ENCODE data around the gene SHLD1.

SHLD1 gene

GRCh38 chr20:5893052-5893451 lies 142.9 kb downstream of the SHLD1 start:
- DNase-seq (ENCODE audit: low read depth): no peak

DNA sequence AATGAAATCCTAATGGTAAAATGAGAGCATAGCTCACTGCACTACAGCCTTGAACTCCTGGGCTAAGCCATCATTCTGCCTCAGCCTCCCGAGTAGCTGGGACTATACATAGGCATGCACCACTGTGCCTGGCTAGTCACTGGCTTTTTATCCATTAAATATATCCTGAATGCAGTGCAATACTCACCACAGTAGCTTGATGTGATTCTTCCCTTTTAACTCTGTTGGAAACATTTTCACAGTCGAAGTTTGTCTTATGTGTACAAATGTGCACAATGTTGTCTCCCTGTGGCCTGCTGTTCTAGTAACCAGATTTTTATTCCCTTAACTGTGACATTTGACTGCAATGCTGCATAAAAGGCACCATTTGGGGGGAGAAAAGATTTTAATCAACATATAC lies 143.4 kb downstream of the SHLD1 start:
- no peak for DNase-seq (ENCODE audit: low read depth)

- DNase-seq (ENCODE audit: low read depth): no peak
Measured at GRCh38 chr20:5895626-5896025, 145.4 kb downstream of the SHLD1 start.

- no peak for DNase-seq (ENCODE audit: low read depth)
Measured at GRCh38 chr20:5899444-5899843, 149.2 kb downstream of the SHLD1 start.

DNA sequence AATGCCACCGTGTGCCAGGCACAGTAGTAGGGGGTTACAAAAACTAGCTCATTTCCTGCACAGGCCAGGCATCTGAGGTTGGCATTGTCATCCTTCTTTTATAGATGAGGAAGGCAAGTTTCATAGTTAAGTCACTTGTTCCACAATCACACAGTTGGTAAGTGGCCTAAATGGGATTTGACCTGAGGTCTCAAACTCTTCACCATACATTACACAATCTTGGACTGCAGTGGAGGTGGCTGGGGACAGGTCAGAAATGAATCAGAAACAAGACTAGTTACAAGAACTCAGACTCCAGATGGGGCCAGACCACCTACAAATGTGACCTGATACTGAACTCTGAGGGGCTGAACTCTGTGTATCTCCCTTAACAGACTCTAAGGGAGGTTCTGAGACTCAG lies 150.7 kb downstream of the SHLD1 start:
- DNase-seq (ENCODE audit: low read depth): no peak

DNA sequence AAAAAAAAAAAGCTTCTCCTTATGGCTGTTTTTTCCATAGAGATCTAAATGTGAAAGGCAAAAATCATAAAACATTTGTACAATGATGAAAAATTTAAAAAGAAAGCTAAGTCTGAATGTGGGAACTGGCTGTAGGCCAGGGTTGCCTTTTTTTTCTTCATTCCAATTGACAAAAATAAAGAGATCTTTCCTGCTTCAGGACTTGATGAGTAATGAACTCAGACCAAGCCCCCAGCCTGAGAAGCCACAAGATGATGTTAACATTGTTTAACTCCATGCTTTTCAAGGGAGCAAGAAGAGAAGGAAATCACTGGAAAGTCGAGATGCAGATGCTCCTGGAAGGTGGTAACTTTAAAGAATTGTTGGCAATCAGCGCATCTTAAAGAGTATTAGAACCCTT lies 158.8 kb downstream of the SHLD1 start:
- no peak for DNase-seq (ENCODE audit: low read depth)

DNA sequence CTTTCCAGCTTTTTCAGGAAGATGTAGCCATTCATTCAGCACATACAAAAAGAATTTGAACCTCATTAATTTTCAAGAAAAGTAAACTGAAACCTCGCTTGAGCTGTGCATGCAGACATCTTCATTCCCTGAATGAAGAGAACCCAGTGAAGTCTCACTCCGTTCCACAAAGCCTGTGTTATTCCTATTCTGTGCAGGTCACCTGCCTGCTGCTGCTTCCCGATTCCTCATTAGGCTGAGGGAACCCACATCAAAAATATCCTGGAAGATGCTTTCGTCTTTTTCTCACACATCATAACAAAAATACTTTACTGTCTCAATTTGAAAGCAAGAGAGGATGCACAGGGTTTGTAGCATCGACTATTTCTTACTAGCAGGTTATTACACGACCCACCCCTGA lies 160.0 kb downstream of the SHLD1 start:
- no peak for DNase-seq (ENCODE audit: low read depth)

GRCh38 chr20:5913166-5913565 lies 163.0 kb downstream of the SHLD1 start:
- no peak for DNase-seq (ENCODE audit: low read depth)

All from stimulated activated CD8-positive, alpha-beta memory T cell treated with anti-CD3 and anti-CD28 coated beads, Interleukin-7, amount 100 ng/mL, for 24 hours (primary cell).